Stimulated activated CD8-positive, alpha-beta memory T cell treated with anti-CD3 and anti-CD28 coated beads, Interleukin-12 subunit alpha, Interleukin-12 subunit beta, amount 100 ng/mL, for 1 hour (primary cell): ENCODE data around the gene COL4A5.

Source experiments
- DNase-seq: peaks from one replicate; pipeline ENCODE4 v3.0.0-alpha.2; 2020; ENCODE audit warnings: low read depth

The COL4A5 gene

GRCh38 chrX:108642273-108642628 lies 202.6 kb downstream of the COL4A5 start:
- no peak for DNase-seq

- no peak for DNase-seq
These were observed 225.1 kb downstream of the COL4A5 start for GRCh38 chrX:108664701-108665100.

GRCh38 chrX:108666101-108666500 lies 226.5 kb downstream of the COL4A5 start:
- no peak for DNase-seq

GRCh38 chrX:108671526-108671925 lies 231.9 kb downstream of the COL4A5 start:
- DNase-seq, result no peak

GRCh38 chrX:108696690-108697089 lies 257.1 kb downstream of the COL4A5 start:
- no peak for DNase-seq

- DNase-seq, result no peak
These were observed 259.7 kb downstream of the COL4A5 start for GRCh38 chrX:108699368-108699767.

GRCh38 chrX:108701633-108702032 lies 262.0 kb downstream of the COL4A5 start:
- no peak for DNase-seq

- no peak for DNase-seq
These were observed 262.9 kb downstream of the COL4A5 start for GRCh38 chrX:108702530-108702929.

- DNase-seq, result no peak
These were observed 265.2 kb downstream of the COL4A5 start for GRCh38 chrX:108704839-108705238.

GRCh38 chrX:108712886-108713285 lies 273.2 kb downstream of the COL4A5 start:
- no peak for DNase-seq

GRCh38 chrX:108722561-108722960 lies 282.9 kb downstream of the COL4A5 start:
- DNase-seq, result no peak

GRCh38 chrX:108726748-108727147 lies 287.1 kb downstream of the COL4A5 start:
- DNase-seq, result no peak

GRCh38 chrX:108731153-108731552 lies 291.5 kb downstream of the COL4A5 start:
- no peak for DNase-seq

GRCh38 chrX:108732630-108733321 lies 293.1 kb downstream of the COL4A5 start:
- DNase-seq, result no peak

GRCh38 chrX:108734426-108734825 lies 294.8 kb downstream of the COL4A5 start:
- DNase-seq, result no peak

GRCh38 chrX:108735091-108735678 lies 295.5 kb downstream of the COL4A5 start:
- DNase-seq, result no peak

GRCh38 chrX:108735679-108736508 lies 296.3 kb downstream of the COL4A5 start:
- no peak for DNase-seq

GRCh38 chrX:108736509-108737479 lies 297.2 kb downstream of the COL4A5 start, which contains the start of gene IRS4:
Gene IRS4 (minus strand): TSS chrX:108736563.
- DNase-seq, result no peak

- no peak for DNase-seq
These were observed 298.1 kb downstream of the COL4A5 start for GRCh38 chrX:108737754-108738153.

GRCh38 chrX:108740299-108740774 lies 300.7 kb downstream of the COL4A5 start:
- DNase-seq, result no peak
